ENCODE data around the gene IL5RA.

Gene IL5RA

GRCh38 chr3:3071136-3071535, 39.0 kb downstream of the IL5RA start:
- no peak for TF ChIP-seq CTCF (IDR thresholded peaks at IDR 0.05; ENCODE audit: low read length, missing control alignments)
- no peak overlapping the region for H3K4me3 ChIP-seq (replicated peaks; ENCODE audit: low read depth, low read length)
- DNase-seq (ENCODE audit: low read depth): no peak

DNA sequence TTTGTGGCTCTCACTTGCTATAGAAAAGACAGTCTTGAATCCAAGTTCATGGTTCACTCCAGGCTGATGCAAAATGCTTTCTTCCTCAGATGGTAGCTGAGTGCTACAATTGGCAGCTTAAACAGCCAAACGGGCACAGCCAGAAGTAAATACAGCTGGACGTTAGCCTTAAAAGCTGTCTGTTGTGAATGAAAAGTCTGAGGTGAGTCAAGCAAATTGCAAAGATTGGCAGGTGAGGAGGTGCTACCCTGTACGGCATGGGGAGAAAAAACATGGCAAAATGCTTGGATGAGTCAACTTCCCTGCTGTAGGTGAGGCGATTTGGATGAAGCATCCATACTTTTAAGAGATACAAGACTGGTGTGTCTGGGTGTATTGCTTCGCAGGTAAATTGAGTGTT, 40.5 kb downstream of the IL5RA start:
- no peak overlapping the region for H3K4me3 ChIP-seq (replicated peaks; ENCODE audit: low read depth, low read length)
- no peak for TF ChIP-seq CTCF (IDR thresholded peaks at IDR 0.05; ENCODE audit: low read length, missing control alignments)
- DNase-seq (ENCODE audit: low read depth): no peak

DNA sequence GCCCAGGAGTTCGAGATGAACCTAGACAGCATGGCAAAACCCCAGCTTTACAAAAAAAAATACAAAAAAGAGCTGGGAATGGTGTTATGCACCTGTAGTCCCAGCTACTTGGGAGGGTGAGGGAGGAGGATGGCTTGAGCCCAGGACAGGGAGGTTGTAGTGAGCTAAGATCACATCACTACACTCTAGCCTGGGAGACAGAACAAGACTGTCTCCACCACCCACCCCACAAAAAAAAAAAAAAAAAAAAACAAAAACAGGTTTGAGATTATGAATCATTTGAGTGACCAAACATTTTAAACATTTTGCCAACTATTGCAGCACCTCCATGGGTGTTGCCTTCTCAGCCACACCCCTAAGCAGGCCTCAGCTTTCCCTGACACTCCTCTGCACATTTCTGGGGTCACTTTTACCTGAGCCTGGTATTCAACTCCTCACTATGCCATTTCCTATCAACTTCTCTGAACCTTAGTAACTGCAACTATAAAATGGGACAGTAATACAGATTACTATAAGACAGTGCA, 41.8 kb downstream of the IL5RA start:
- DNase-seq (ENCODE audit: low read depth): no peak
- H3K4me3 ChIP-seq (replicated peaks; ENCODE audit: low read depth, low read length): no peak overlapping the region
- no peak for TF ChIP-seq CTCF (IDR thresholded peaks at IDR 0.05; ENCODE audit: low read length, missing control alignments)

GRCh38 chr3:3066910-3067309, 43.3 kb downstream of the IL5RA start:
- TF ChIP-seq CTCF (IDR thresholded peaks at IDR 0.05; ENCODE audit: low read length, missing control alignments): no peak
- H3K4me3 ChIP-seq (replicated peaks; ENCODE audit: low read depth, low read length): no peak overlapping the region
- no peak for DNase-seq (ENCODE audit: low read depth)

DNA sequence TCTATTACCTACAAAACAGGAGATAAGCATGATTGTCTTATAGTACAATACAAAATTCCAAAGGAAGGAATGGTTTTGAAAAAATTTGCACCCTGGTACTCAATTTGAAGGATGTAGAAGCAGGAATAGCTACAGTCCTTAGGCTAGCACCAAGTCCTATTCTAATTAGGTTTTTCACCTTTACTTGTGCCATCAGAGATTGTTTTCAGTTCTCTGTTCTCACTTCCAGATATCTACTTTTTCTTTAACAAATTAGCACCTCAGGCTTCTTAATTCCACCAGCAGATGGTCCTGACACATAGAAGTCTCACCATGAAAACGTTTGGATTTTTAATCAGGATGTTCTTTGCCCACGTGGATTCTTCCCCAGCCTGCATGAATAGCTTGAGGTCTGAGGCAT, 43.8 kb downstream of the IL5RA start:
- TF ChIP-seq CTCF (IDR thresholded peaks at IDR 0.05; ENCODE audit: low read length, missing control alignments): no peak
- DNase-seq (ENCODE audit: low read depth): no peak
- H3K4me3 ChIP-seq (replicated peaks; ENCODE audit: low read depth, low read length): no peak overlapping the region

DNA sequence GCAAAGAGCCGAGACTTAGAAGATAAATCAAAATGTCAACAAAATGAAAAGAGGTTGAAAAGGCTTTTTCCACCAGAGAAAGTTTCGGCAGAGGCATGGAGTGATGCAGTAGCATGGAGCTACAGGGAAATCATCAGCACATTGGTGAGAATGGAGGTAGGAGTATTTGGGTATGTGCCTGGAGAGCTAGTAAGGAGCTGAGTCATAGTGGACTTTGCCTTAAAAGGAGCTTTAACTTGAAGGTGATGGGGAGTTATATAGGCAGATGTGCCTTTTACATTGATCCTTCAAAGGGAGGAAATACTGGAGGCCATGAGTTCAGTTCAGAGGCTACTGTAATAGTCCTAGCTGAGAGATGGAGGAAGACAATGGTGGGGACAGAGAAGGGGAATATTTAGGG, 44.3 kb downstream of the IL5RA start:
- no peak overlapping the region for H3K4me3 ChIP-seq (replicated peaks; ENCODE audit: low read depth, low read length)
- DNase-seq (ENCODE audit: low read depth): peak; percentile 17
- TF ChIP-seq CTCF (IDR thresholded peaks at IDR 0.05; ENCODE audit: low read length, missing control alignments): no peak

GRCh38 chr3:3064297-3064696, 45.9 kb downstream of the IL5RA start:
- no peak overlapping the region for H3K4me3 ChIP-seq (replicated peaks; ENCODE audit: low read depth, low read length)
- TF ChIP-seq CTCF (IDR thresholded peaks at IDR 0.05; ENCODE audit: low read length, missing control alignments): no peak
- no peak for DNase-seq (ENCODE audit: low read depth)
